ENCODE data around the gene LRRC38. TPM values are rescaled to one million over a fixed set of nuclear protein-coding genes. Genes with fewer than 3 reads are reported as not detected.

LRRC38 gene
- total RNA-seq, 1 donor from 2014 or later: not detected

DNA sequence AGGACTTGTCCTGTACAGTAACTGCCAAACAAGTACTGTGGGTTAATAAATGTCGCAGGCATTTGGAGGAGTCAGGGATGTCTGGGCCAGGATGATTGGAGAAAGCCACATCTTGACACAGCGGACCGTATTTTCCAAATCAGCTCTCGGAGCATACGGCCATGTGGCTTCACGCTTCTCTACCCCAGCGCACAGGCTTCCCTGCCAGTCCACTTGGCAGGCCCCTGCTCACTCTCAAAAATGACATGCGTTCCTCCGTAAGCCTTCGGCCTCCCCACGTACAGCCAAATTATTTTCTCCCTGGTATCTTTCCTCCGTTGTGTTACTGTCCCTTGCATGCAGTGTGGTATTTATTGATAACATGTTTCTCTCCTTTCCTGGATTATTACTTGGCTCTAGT, 7.2 kb upstream of the LRRC38 start:
- Mint-ChIP-seq H3K27me3 (ENCODE audit: unreplicated experiment) (no peaks in the 10 kb centered on the region), H3K4me1 (ENCODE audit: unreplicated experiment) (no peaks in the 10 kb centered on the region), H3K9me3 (ENCODE audit: unreplicated experiment) (peaks cover 38% of the 10 kb centered on the region), H3K27ac (ENCODE audit: unreplicated experiment) (no peak overlapping the region), H3K4me3 (ENCODE audit: unreplicated experiment) (no peak overlapping the region), H3K36me3 (ENCODE audit: unreplicated experiment) (no peaks in the 10 kb centered on the region)
- TF ChIP-seq, protein P1, sequence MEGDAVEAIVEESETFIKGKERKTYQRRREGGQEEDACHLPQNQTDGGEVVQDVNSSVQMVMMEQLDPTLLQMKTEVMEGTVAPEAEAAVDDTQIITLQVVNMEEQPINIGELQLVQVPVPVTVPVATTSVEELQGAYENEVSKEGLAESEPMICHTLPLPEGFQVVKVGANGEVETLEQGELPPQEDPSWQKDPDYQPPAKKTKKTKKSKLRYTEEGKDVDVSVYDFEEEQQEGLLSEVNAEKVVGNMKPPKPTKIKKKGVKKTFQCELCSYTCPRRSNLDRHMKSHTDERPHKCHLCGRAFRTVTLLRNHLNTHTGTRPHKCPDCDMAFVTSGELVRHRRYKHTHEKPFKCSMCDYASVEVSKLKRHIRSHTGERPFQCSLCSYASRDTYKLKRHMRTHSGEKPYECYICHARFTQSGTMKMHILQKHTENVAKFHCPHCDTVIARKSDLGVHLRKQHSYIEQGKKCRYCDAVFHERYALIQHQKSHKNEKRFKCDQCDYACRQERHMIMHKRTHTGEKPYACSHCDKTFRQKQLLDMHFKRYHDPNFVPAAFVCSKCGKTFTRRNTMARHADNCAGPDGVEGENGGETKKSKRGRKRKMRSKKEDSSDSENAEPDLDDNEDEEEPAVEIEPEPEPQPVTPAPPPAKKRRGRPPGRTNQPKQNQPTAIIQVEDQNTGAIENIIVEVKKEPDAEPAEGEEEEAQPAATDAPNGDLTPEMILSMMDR (IDR thresholded peaks at IDR 0.05): no peak
- no peak for DNase-seq (ENCODE audit: extremely low spot score, unreplicated experiment)

DNA sequence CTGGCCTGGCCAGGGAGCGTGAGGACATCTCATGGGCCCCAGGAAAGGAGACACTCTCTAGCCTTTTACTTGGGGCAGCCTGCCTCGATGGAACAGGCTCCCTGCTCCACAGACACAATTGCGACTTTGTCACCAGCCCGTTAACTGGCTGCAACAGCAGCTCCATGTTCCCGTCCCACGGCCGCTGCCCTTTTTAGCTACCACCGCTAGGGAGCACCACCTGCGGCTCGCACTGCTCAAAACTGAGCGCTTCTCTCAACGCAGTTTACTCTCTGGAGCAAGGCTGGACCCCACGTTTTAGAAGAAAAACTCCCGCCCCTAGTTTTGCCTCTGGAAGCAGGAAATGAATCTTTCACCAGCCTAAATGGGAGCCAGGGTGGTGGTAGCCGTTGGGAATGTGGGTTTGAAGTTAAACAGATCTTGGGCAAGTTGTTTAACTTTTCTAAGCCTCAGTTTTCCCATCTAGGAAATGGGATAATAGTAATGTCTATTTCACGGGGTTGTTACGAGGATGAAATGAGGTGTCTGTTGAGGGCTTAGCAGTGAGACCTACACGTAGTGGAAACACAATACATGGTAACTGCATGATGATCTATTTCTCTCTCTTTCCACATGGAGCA, 3.5 kb upstream of the LRRC38 start:
- TF ChIP-seq, protein P1 (IDR thresholded peaks at IDR 0.05): no peak
- Mint-ChIP-seq H3K27me3 (ENCODE audit: unreplicated experiment) (peaks cover 6% of the 10 kb centered on the region), H3K9me3 (ENCODE audit: unreplicated experiment) (peaks cover 22% of the 10 kb centered on the region)

DNA sequence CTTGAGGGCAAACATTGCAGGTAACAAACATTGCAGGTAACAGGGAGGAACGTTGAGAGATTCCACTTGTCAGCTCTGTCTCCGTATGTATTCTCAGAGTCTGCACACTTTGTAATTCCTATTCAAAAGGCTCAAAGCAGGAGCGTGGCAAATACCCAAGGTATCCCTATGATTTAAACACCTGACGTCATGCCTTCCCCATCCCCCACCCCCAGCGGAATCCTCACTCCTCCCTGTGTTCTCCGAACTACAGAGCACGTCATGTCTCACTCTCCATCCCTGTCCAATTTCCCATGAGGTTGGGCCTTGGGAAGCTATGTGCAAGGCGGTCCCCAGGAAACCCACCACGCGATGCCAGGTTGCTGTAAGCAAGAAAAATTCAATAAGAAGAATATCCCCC, 2.8 kb upstream of the LRRC38 start:
- Mint-ChIP-seq H3K9me3 (ENCODE audit: unreplicated experiment) (peaks cover 18% of the 10 kb centered on the region), H3K4me3 (ENCODE audit: unreplicated experiment) (no peak overlapping the region), H3K36me3 (ENCODE audit: unreplicated experiment) (no peaks in the 10 kb centered on the region), H3K27me3 (ENCODE audit: unreplicated experiment) (peaks cover 6% of the 10 kb centered on the region), H3K4me1 (ENCODE audit: unreplicated experiment) (no peaks in the 10 kb centered on the region), H3K27ac (ENCODE audit: unreplicated experiment) (no peak overlapping the region)
- TF ChIP-seq, protein P1 (IDR thresholded peaks at IDR 0.05): no peak
- DNase-seq (ENCODE audit: extremely low spot score, unreplicated experiment): no peak

More for the DNA sequence above, 3.5 kb upstream of the LRRC38 start:
- Mint-ChIP-seq H3K4me3 (ENCODE audit: unreplicated experiment) (no peak overlapping the region), H3K27ac (ENCODE audit: unreplicated experiment) (no peak overlapping the region), H3K36me3 (ENCODE audit: unreplicated experiment) (no peaks in the 10 kb centered on the region), H3K4me1 (ENCODE audit: unreplicated experiment) (no peaks in the 10 kb centered on the region)
- no peak for DNase-seq (ENCODE audit: extremely low spot score, unreplicated experiment)

DNA sequence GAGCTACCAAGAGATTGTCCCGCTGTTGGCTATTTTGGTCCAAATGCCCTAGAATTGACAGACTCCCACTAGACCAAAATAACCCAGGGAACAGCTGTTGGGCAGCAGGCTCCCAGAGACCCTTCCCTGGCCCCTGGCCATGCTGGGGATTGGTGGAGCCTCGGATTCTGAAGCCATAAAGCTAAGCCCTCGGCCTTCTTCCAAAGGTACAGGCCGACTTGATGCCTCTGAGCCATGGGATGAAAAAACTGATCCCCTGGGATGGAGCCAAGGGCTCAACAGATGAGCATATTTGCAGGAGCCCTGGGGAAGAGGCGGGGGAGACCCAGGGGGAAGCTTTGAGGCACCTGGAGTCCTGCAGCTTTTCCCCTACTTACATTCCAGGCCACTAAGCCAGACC, 1.0 kb upstream of the LRRC38 start:
- Mint-ChIP-seq H3K36me3 (ENCODE audit: unreplicated experiment) (no peaks in the 10 kb centered on the region), H3K27ac (ENCODE audit: unreplicated experiment) (no peak overlapping the region), H3K27me3 (ENCODE audit: unreplicated experiment) (peaks cover 6% of the 10 kb centered on the region), H3K9me3 (ENCODE audit: unreplicated experiment) (peaks cover 12% of the 10 kb centered on the region), H3K4me3 (ENCODE audit: unreplicated experiment) (no peak overlapping the region), H3K4me1 (ENCODE audit: unreplicated experiment) (no peaks in the 10 kb centered on the region)
- no peak for DNase-seq (ENCODE audit: extremely low spot score, unreplicated experiment)
- TF ChIP-seq, protein P1 (IDR thresholded peaks at IDR 0.05): no peak

DNA sequence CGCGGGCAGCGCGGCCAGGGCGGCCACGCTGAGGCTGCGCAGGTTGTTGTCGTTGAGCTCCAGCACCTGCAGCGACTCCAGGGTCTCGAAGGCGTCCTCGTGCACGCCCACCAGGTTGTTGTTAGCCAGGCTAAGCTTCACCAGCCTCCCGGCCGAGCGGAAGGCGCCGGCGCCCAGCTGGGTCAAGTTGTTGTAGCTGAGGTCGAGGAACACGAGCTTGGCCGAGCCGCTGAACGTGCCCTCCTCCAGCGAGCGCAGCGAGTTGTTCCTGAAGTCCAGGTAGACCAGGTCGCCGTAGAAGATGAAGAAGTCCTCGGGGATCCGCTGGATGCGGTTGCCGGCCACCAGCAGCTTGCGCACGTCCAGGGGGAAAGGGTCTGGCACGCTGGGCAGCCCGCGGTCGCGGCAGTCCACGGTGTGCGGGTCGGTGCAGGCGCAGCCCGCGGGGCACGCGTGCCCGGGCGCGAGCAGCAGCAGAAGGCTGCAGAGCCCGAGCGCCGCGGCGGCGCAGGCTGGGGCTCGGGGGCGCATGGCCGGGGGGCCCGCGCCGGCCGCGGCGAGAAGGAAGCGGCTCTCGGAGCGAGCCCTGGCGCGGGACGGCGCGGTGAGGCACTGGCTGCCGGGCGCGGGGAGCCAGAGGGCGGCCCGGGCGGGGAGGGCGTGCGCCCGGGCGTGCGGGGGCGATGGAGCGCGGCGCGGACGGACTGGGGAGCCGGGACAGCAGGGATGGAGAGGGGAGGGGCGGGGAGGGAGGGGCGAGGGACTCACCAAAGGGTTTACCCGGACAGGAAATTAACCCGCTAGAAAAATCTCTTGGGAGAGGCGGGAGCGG, 524 bp downstream of the LRRC38 start:
- no peaks in the 10 kb centered on the region for H3K36me3 Mint-ChIP-seq (ENCODE audit: unreplicated experiment)
- peaks cover 6% of the 10 kb centered on the region for H3K27me3 Mint-ChIP-seq (ENCODE audit: unreplicated experiment)
- TF ChIP-seq, protein P1 (IDR thresholded peaks at IDR 0.05): no peak
- no peak overlapping the region for H3K4me3 Mint-ChIP-seq (ENCODE audit: unreplicated experiment)
- DNase-seq (ENCODE audit: extremely low spot score, unreplicated experiment): no peak
- no peaks in the 10 kb centered on the region for H3K4me1 Mint-ChIP-seq (ENCODE audit: unreplicated experiment)
- peaks cover 2% of the 10 kb centered on the region for H3K9me3 Mint-ChIP-seq (ENCODE audit: unreplicated experiment)
- H3K27ac Mint-ChIP-seq (ENCODE audit: unreplicated experiment): no peak overlapping the region
